GM12878 (cell line): Measurements from ENCODE around the gene NAV2.

Experiments
- CTCF ChIP-seq, 3 experiments: IDR thresholded peaks in 2 of 3; conservative IDR thresholded peaks in 1 of 3; 2 replicates each; pipeline ENCODE4 v1.5.1; 2011; ENCODE audit warnings: low read depth in 3 of 3, low read length in 3 of 3, mild to moderate bottlenecking in 3 of 3, control low read depth in 2 of 3, moderate library complexity in 2 of 3, inconsistent platforms in 1 of 3, mixed read lengths in 1 of 3; ENCODE audit not compliant: control insufficient read depth in 2 of 3, insufficient read depth in 1 of 3; ENCODE audit errors: extremely low read depth in 1 of 3
- DPF2 ChIP-seq: fragments of 450-650 bp; IDR thresholded peaks from 2 replicates; pipeline ENCODE4 v1.6.1; 2017; ENCODE audit warnings: mild to moderate bottlenecking
- POLR2A ChIP-seq: IDR thresholded peaks from 2 replicates; pipeline ENCODE4 v1.6.1; 2011; ENCODE audit warnings: low read depth, mild to moderate bottlenecking, low read length
- SREBF2 ChIP-seq: IDR thresholded peaks from 2 replicates; pipeline ENCODE4 v1.6.1; 2012; ENCODE audit warnings: mild to moderate bottlenecking, low read length

GRCh38 chr11:19751055-19751454 is 38.4 kb downstream of the NAV2 start:
- TF ChIP-seq POLR2A: no peak
- no peak for TF ChIP-seq SREBF2
- no peak for TF ChIP-seq DPF2
- TF ChIP-seq CTCF (IDR thresholded peaks at IDR 0.05 in 2 of 3, conservative IDR thresholded peaks at IDR 0.05 in 1 of 3; ENCODE audit: control insufficient read depth in 2 of 3, extremely low read depth in 1 of 3, insufficient read depth in 1 of 3, low read depth in 3 of 3, low read length in 3 of 3): no peak
